GM23248 (cell line): ENCODE measurements around the gene C3orf18. TPM values are rescaled to one million over a fixed set of nuclear protein-coding genes. Genes with fewer than 3 reads are reported as not detected.

Experiments
- DNase-seq: peaks from one replicate; pipeline ENCODE4 v3.0.0-alpha.2; 2015
- H2AFZ ChIP-seq: fragments of 200-600 bp; sonication (generic); 2 replicates; pipeline ENCODE4 v1.6.1; 2016; ENCODE audit warnings: antibody characterized with exemption
- H3F3A ChIP-seq: fragments of 200-600 bp; sonication (generic); 2 replicates; pipeline ENCODE4 v1.6.1; 2016; ENCODE audit warnings: mild to moderate bottlenecking, antibody characterized with exemption, mixed run types; ENCODE audit not compliant: insufficient read depth
- H3K27ac ChIP-seq: fragments of 200-600 bp; sonication (generic); 2 replicates; pipeline ENCODE4 v1.5.1; 2016; ENCODE audit warnings: mild to moderate bottlenecking
- H3K27me3 ChIP-seq: fragments of 200-600 bp; sonication (generic); replicated peaks from 2 replicates; pipeline ENCODE4 v1.6.1; 2016; ENCODE audit warnings: mild to moderate bottlenecking; ENCODE audit not compliant: insufficient read depth
- H3K36me3 ChIP-seq: fragments of 200-600 bp; sonication (generic); 2 replicates; pipeline ENCODE4 v1.6.1; 2016; ENCODE audit warnings: low read depth, mild to moderate bottlenecking
- H3K4me1 ChIP-seq: fragments of 200-600 bp; sonication (generic); 2 replicates; pipeline ENCODE4 v1.6.1; 2016; ENCODE audit warnings: mild to moderate bottlenecking; ENCODE audit not compliant: insufficient read depth
- H3K4me2 ChIP-seq: fragments of 200-600 bp; sonication (generic); one replicate; pipeline ENCODE4 v1.6.1; 2016; ENCODE audit warnings: mild to moderate bottlenecking; ENCODE audit not compliant: unreplicated experiment
- H3K4me3 ChIP-seq: fragments of 200-600 bp; sonication (generic); 2 replicates; pipeline ENCODE4 v1.5.1; 2016; ENCODE audit warnings: mild to moderate bottlenecking
- H3K79me2 ChIP-seq: fragments of 200-600 bp; sonication (generic); 2 replicates; pipeline ENCODE4 v1.6.1; 2016; ENCODE audit warnings: mild to moderate bottlenecking; ENCODE audit not compliant: insufficient read depth
- H3K9ac ChIP-seq: fragments of 200-600 bp; sonication (generic); 2 replicates; pipeline ENCODE4 v1.6.1; 2016; ENCODE audit warnings: mild to moderate bottlenecking
- H3K9me2 ChIP-seq: fragments of 200-600 bp; sonication (generic); 2 replicates; pipeline ENCODE4 v1.6.1; 2016; ENCODE audit warnings: mixed run types, mild to moderate bottlenecking, moderate library complexity; ENCODE audit not compliant: insufficient read depth
- H3K9me3 ChIP-seq: fragments of 200-600 bp; sonication (generic); one replicate; pipeline ENCODE4 v1.6.1; 2017; ENCODE audit warnings: low read depth
- H4K20me1 ChIP-seq: fragments of 200-600 bp; sonication (generic); 2 replicates; pipeline ENCODE4 v1.6.0; 2016; ENCODE audit not compliant: insufficient read depth
- EZH2 ChIP-seq: fragments of 200-600 bp; sonication (generic); IDR thresholded peaks from 2 replicates; pipeline ENCODE4 v1.6.1; 2018; ENCODE audit warnings: antibody characterized with exemption, mild to moderate bottlenecking; ENCODE audit not compliant: insufficient read depth, poor library complexity, severe bottlenecking
- EZH2phosphoT487 ChIP-seq: fragments of 200-600 bp; sonication (generic); IDR thresholded peaks from 2 replicates; pipeline ENCODE4 v1.6.1; 2018; ENCODE audit warnings: antibody characterized with exemption, moderate library complexity, mild to moderate bottlenecking, low read depth; ENCODE audit not compliant: insufficient read depth
- WGBS, 2 experiments: methylation state at CpG; one replicate each; pipeline ENCODE4 v1.1.6; 2015 to 2017; ENCODE audit warnings: low lambda C conversion rate in 2 of 2, low coverage in 1 of 2; ENCODE audit errors: missing lambda C conversion rate in 2 of 2; 5-methylcytosine and 5-hydroxymethylcytosine counted together
- in situ Hi-C: fragments of 300-500 bp; cut with MboI; formaldehyde crosslinking; loops from 2 replicates; pipeline ENCODE4 v1.15.0; 2020
- polyA plus RNA-seq: library from polyadenylated mRNA; unstranded; fragments of >200 nt; fragmentation: Nextera tagmentation; extraction: Ambion mirVana; gene quantifications from 2 replicates; pipeline ENCODE4 v1.2.1, GENCODE V29; 2016
- total RNA-seq: library from RNA; depleted of rRNA; stranded (reverse); fragments of >200 nt; shearing (Covaris generic); gene quantifications from 2 replicates; pipeline ENCODE4 v1.2.3, GENCODE V29; 2014; rRNA removed

The C3orf18 gene
- total RNA-seq (17.4 and 36.8 TPM in 2 replicates), polyA plus RNA-seq (17.3 and 19.3 TPM in 2 replicates)

GRCh38 chr3:50567386-50568167 is at the start of gene C3orf18:
TSS of gene C3orf18 (minus strand) at chr3:50567747. CDS start at chr3:50565699, 2,048 bp downstream.
- Histone ChIP-seq H3K4me1 (peaks cover 20% of the 10 kb centered on the region), H3K27ac (peak within 1 kb of the TSS; percentile 70), H3K27me3 (no peaks in the 10 kb centered on the region), H3K4me3 (peak within 1 kb of the TSS; percentile 96), H3F3A (0 out of 2 replicates have a peak, but pooled peaks cover 5% of the 10 kb centered on the region), H3K4me2 (peak within 1 kb of the TSS; percentile 93), H3K36me3 (no peaks in the 10 kb centered on the region), H3K79me2 (peaks cover 18% of the 10 kb centered on the region), H3K9ac (peak within 1 kb of the TSS; percentile 98), H3K9me2 (no peaks in the 10 kb centered on the region), H2AFZ (peak within 1 kb of the TSS; percentile 86), H4K20me1 (no peaks in the 10 kb centered on the region), H3K9me3 (no peaks in the 10 kb centered on the region)
- in situ Hi-C loops = no loop called here
- DNase-seq = peak; percentile 96
- 3 to 5% methylated on average over 35 to 46 of the region's 53 CpGs for WGBS, 2 experiments
- no peak for TF ChIP-seq EZH2
- no peak for TF ChIP-seq EZH2phosphoT487

GRCh38 chr3:50616770-50617095 is 49.2 kb upstream of the C3orf18 start:
- H2AFZ ChIP-seq = peak overlapping the region; percentile 94
- H3K4me3 ChIP-seq = peak overlapping the region; percentile 84
- 0 to 2% methylated on average over 21 to 22 of the region's 22 CpGs for WGBS, 2 experiments
- no peak overlapping the region; the same call in 1 of the 2 replicates for H3K27ac ChIP-seq
- H3K9me3 ChIP-seq = no peaks in the 10 kb centered on the region
- in situ Hi-C loops = no loop called here
- H3K4me2 ChIP-seq = peak overlapping the region; percentile 99
- TF ChIP-seq EZH2 (no peak), EZH2phosphoT487 (no peak)
- peak overlapping the region; percentile 35 for H3K9ac ChIP-seq
- no peaks in the 10 kb centered on the region for H4K20me1 ChIP-seq
- H3F3A ChIP-seq = no peaks in the 10 kb centered on the region; the same call in 1 of the 2 replicates
- H3K27me3 ChIP-seq = no peaks in the 10 kb centered on the region
- no peaks in the 10 kb centered on the region for H3K36me3 ChIP-seq
- H3K79me2 ChIP-seq = peaks cover 34% of the 10 kb centered on the region
- peak; percentile 95 for DNase-seq
- peaks cover 21% of the 10 kb centered on the region for H3K4me1 ChIP-seq
- no peaks in the 10 kb centered on the region for H3K9me2 ChIP-seq

- Histone ChIP-seq H3K9ac (peak overlapping the region; percentile 35), H3K36me3 (no peaks in the 10 kb centered on the region), H3K4me1 (peaks cover 20% of the 10 kb centered on the region), H2AFZ (peak overlapping the region; percentile 94), H3K9me2 (no peaks in the 10 kb centered on the region), H3K27ac (no peak overlapping the region; the same call in 1 of the 2 replicates), H3F3A (no peaks in the 10 kb centered on the region; the same call in 1 of the 2 replicates), H3K4me2 (peak overlapping the region; percentile 99), H3K79me2 (peaks cover 34% of the 10 kb centered on the region), H3K27me3 (no peaks in the 10 kb centered on the region), H4K20me1 (no peaks in the 10 kb centered on the region), H3K4me3 (peak overlapping the region; percentile 84), H3K9me3 (no peaks in the 10 kb centered on the region)
- WGBS, 2 experiments = 0 to 2% methylated on average over 24 of the region's 24 CpGs
- DNase-seq = peak; percentile 92
- TF ChIP-seq EZH2 = no peak
- no peak for TF ChIP-seq EZH2phosphoT487
- in situ Hi-C loops = no loop called here
Measured at GRCh38 chr3:50616003-50616769, 48.6 kb upstream of the C3orf18 start.

- H4K20me1 ChIP-seq = no peaks in the 10 kb centered on the region
Measured at GRCh38 chr3:50615190-50615589, 47.6 kb upstream of the C3orf18 start.

More at GRCh38 chr3:50615190-50615589, 47.6 kb upstream of the C3orf18 start:
- in situ Hi-C loops = no loop called here
- WGBS, 2 experiments = 4 to 13% methylated on average over 1 of the region's 1 CpG
- Histone ChIP-seq H3K27me3 (no peaks in the 10 kb centered on the region), H3K36me3 (no peaks in the 10 kb centered on the region), H3F3A (no peaks in the 10 kb centered on the region; the same call in 1 of the 2 replicates), H3K4me3 (no peak overlapping the region), H3K79me2 (peaks cover 28% of the 10 kb centered on the region), H3K27ac (no peak overlapping the region), H3K4me2 (no peak overlapping the region), H3K4me1 (peaks cover 10% of the 10 kb centered on the region), H3K9me3 (no peaks in the 10 kb centered on the region), H2AFZ (no peak overlapping the region), H3K9me2 (no peaks in the 10 kb centered on the region), H3K9ac (no peak overlapping the region)
- no peak for DNase-seq
- TF ChIP-seq EZH2phosphoT487 (no peak), EZH2 (no peak)
